OCI-LY3 (cell line): Measurements from ENCODE around the gene IL1B.

Source experiments
- EZH2phosphoT487 ChIP-seq: fragments of 200-600 bp; shearing (Covaris generic); IDR thresholded peaks from 2 replicates; pipeline ENCODE4 v1.6.1; 2018; ENCODE audit warnings: antibody characterized with exemption, mixed run types, low read depth
- TF ChIP-seq, protein P1 (sequence below): fragments of 200-600, 300-600 bp; sonication (generic); IDR thresholded peaks from 2 replicates; pipeline ENCODE4 v1.5.1; 2014; ENCODE audit warnings: antibody characterized with exemption, low read length, low read depth

DNA sequence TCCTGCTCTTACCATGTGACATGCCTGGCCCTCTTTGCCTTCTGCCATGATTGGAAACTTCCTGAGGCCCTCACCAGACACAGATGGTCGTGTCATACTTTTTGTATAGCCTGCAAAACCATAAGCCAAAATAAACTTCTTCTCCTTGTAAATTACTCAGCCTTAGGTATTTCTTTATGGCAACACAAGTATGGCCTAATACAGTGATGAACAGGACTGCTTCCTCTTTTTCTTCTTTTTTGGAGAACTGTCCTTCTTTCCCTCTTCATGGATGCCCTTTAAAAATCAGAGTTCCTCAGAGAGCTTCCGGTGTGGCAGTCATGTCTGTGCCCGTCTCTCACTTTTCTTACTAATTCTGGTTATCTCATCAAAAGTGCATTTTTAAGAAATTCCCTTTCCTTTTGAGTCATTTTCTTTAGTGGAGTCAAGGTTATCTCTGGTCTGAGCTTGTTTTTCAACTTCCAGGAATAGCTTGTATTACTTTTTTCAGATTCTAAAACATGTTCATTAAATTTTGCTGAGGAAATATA is 43.1 kb downstream of the IL1B start:
- TF ChIP-seq, protein P1, sequence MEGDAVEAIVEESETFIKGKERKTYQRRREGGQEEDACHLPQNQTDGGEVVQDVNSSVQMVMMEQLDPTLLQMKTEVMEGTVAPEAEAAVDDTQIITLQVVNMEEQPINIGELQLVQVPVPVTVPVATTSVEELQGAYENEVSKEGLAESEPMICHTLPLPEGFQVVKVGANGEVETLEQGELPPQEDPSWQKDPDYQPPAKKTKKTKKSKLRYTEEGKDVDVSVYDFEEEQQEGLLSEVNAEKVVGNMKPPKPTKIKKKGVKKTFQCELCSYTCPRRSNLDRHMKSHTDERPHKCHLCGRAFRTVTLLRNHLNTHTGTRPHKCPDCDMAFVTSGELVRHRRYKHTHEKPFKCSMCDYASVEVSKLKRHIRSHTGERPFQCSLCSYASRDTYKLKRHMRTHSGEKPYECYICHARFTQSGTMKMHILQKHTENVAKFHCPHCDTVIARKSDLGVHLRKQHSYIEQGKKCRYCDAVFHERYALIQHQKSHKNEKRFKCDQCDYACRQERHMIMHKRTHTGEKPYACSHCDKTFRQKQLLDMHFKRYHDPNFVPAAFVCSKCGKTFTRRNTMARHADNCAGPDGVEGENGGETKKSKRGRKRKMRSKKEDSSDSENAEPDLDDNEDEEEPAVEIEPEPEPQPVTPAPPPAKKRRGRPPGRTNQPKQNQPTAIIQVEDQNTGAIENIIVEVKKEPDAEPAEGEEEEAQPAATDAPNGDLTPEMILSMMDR: no peak
- TF ChIP-seq EZH2phosphoT487: no peak
